HCT116 (cell line): ENCODE measurements around the gene SERHL2.
"Not testable (repeated sequence)": the region's sequence is repeated elsewhere in the genome, so short reads cannot be mapped to it uniquely, and the experiment has no call there.

Experiments
- EGR1 ChIP-seq: IDR thresholded peaks from 2 replicates; pipeline ENCODE4 v1.6.1; 2012; ENCODE audit warnings: low read depth
- EZH2 ChIP-seq: fragments of 200-600 bp; sonication (generic); IDR thresholded peaks from 2 replicates; pipeline ENCODE4 v1.6.1; 2017; ENCODE audit warnings: antibody characterized with exemption, mixed run types
- EZH2phosphoT487 ChIP-seq: fragments of 200-600 bp; IDR thresholded peaks from 2 replicates; pipeline ENCODE4 v1.6.1; 2018; ENCODE audit warnings: antibody characterized with exemption, borderline replicate concordance
- FOSL1 ChIP-seq: IDR thresholded peaks from 2 replicates; pipeline ENCODE4 v1.6.1; 2012; ENCODE audit warnings: low read depth
- JUND ChIP-seq: IDR thresholded peaks from 2 replicates; pipeline ENCODE4 v1.6.1; 2012
- POLR2AphosphoS5 ChIP-seq: IDR thresholded peaks from 2 replicates; pipeline ENCODE4 v1.6.1; 2011; ENCODE audit warnings: mild to moderate bottlenecking, low read depth, low read length, moderate library complexity
- RAD21 ChIP-seq: IDR thresholded peaks from 2 replicates; pipeline ENCODE4 v1.6.1; 2012; ENCODE audit warnings: low read depth, mild to moderate bottlenecking
- SP1 ChIP-seq: IDR thresholded peaks from 2 replicates; pipeline ENCODE4 v1.6.1; 2012; ENCODE audit warnings: low read depth
- TCF7L2 ChIP-seq: IDR thresholded peaks from 2 replicates; pipeline ENCODE4 v1.7.0; 2011; ENCODE audit warnings: borderline replicate concordance, inconsistent platforms; ENCODE audit not compliant: insufficient read depth, insufficient read length; ENCODE audit errors: extremely low read depth
- ZFX ChIP-seq: fragments of 450-650 bp; IDR thresholded peaks from 2 replicates; pipeline ENCODE4 v1.6.1; 2017
- ZNF274 ChIP-seq: fragments of 200-500 bp; sonication (Bioruptor generic); IDR thresholded peaks from 2 replicates; pipeline ENCODE4 v1.6.1; 2014; ENCODE audit warnings: mild to moderate bottlenecking, low read depth, low read length, inconsistent platforms
- TF ChIP-seq, protein P1 (sequence below), 3 experiments: fragments of 200-600 bp in 1 of 3; sonication (generic) in 1 of 3; IDR thresholded peaks in 2 of 3; conservative IDR thresholded peaks in 1 of 3; 2 replicates each; pipeline ENCODE4 v1.5.1; 2012 to 2017; ENCODE audit warnings: low read depth in 2 of 3, low read length in 2 of 3, antibody characterized with exemption in 1 of 3, borderline replicate concordance in 1 of 3, control low read depth in 1 of 3, mild to moderate bottlenecking in 1 of 3, mixed read lengths in 1 of 3, mixed run types in 1 of 3, moderate library complexity in 1 of 3; ENCODE audit not compliant: insufficient read depth in 1 of 3

DNA sequence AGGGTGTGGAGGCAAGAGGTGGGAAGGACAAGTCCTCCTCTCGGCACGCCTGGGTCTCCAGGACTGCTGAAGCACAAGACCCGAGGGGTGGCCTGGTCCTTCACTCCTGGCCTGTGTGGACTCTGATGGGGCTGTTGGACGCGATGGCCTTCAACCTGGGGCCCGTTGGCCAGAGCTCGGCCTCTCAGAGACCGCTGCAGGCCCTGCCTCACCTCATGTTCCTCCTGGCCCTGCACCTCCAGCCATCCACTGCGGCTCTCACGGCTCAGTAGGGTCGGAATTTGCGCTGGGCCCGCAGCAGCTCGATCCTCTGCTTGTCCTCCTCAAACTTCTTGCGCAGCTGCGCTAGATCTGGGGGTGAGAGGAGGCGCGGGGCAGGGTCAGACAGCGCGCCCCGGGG lies 20.7 kb downstream of the SERHL2 start:
- TF ChIP-seq, protein P1, sequence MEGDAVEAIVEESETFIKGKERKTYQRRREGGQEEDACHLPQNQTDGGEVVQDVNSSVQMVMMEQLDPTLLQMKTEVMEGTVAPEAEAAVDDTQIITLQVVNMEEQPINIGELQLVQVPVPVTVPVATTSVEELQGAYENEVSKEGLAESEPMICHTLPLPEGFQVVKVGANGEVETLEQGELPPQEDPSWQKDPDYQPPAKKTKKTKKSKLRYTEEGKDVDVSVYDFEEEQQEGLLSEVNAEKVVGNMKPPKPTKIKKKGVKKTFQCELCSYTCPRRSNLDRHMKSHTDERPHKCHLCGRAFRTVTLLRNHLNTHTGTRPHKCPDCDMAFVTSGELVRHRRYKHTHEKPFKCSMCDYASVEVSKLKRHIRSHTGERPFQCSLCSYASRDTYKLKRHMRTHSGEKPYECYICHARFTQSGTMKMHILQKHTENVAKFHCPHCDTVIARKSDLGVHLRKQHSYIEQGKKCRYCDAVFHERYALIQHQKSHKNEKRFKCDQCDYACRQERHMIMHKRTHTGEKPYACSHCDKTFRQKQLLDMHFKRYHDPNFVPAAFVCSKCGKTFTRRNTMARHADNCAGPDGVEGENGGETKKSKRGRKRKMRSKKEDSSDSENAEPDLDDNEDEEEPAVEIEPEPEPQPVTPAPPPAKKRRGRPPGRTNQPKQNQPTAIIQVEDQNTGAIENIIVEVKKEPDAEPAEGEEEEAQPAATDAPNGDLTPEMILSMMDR (IDR thresholded peaks at IDR 0.05 in 2 of 3, conservative IDR thresholded peaks at IDR 0.05 in 1 of 3; ENCODE audit: borderline replicate concordance in 1 of 3, insufficient read depth in 1 of 3, low read depth in 2 of 3, low read length in 2 of 3), result not testable (repeated sequence)
- not testable (repeated sequence) for TF ChIP-seq EGR1, FOSL1, ZFX, EZH2phosphoT487, SP1, TCF7L2, EZH2, POLR2AphosphoS5, ZNF274, RAD21, JUND
